HepG2 (cell line): ENCODE data around the gene MIX23. TPM values are rescaled to one million over a fixed set of nuclear protein-coding genes. Genes with fewer than 3 reads are reported as not detected.

Experiments used
- ATAC-seq: fragments of 200-7000 bp; cut with Tn5 transposase; 3 replicates; pipeline ENCODE4 v1.9.1; 2020; ENCODE audit warnings: mild to moderate bottlenecking, moderate library complexity
- BruUV-seq: library from RNA; stranded (reverse); fragments of 400-500 nt; replicated peaks from 2 replicates; lab custom pipeline; 2021; lab: Mats Ljungman, UMichigan
- CTCF ChIA-PET: fragments of 300-600 bp; formaldehyde crosslinking; extraction: SDS; loops from one replicate; lab custom pipeline; 2021; ENCODE audit warnings: low total read pairs, inconsistent platforms, low intra/inter-chr PET ratio; lab: Yijun Ruan, JAX
- POLR2A ChIA-PET: fragments of 350-600 bp; sonication (Branson Sonifier 250); formaldehyde crosslinking; loops from one replicate; lab custom pipeline; 2020; ENCODE audit warnings: antibody characterized with exemption, inconsistent platforms; lab: Yijun Ruan, JAX
- DNase-seq: peaks from one replicate; pipeline ENCODE4 v3.0.0-alpha.2; 2015; ENCODE audit warnings: low spot score
- FAIRE-seq: peaks from 3 replicates; lab custom pipeline; 2011; peaks lifted over from hg19 to GRCh38; lab: Jason Lieb, UNC
- H2AFZ ChIP-seq: one replicate; pipeline ENCODE4 v1.6.1; 2011; ENCODE audit warnings: low read length, inconsistent platforms
- H3K27ac ChIP-seq: fragments of 300-600 bp; 3 replicates; pipeline ENCODE4 v1.8.0; 2011; ENCODE audit warnings: mixed run types, mild to moderate bottlenecking, mixed read lengths, low read length, inconsistent platforms; ENCODE audit not compliant: insufficient read depth; ENCODE audit errors: extremely low read length
- H3K27me3 ChIP-seq, 2 experiments: fragments of 200-600 bp in 1 of 2; 2 replicates in 1 of 2; 3 replicates in 1 of 2; pipeline versions ENCODE4 v1.6.0 to v1.8.0; 2011; ENCODE audit warnings: low read length in 2 of 2, mild to moderate bottlenecking in 2 of 2, moderate library complexity in 2 of 2, inconsistent platforms in 1 of 2; ENCODE audit not compliant: insufficient read depth in 2 of 2, control insufficient read depth in 1 of 2
- H3K36me3 ChIP-seq, 2 experiments: fragments of 200-600 bp in 1 of 2; replicated peaks in 1 of 2; 2 replicates in 1 of 2; 3 replicates in 1 of 2; pipeline versions ENCODE4 v1.5.1 to v1.8.0; 2011; ENCODE audit warnings: low read length in 2 of 2, inconsistent platforms in 1 of 2; ENCODE audit not compliant: insufficient read depth in 2 of 2, control insufficient read depth in 1 of 2
- H3K4me1 ChIP-seq: 2 replicates; pipeline ENCODE4 v1.5.1; 2012; ENCODE audit warnings: low read length, inconsistent platforms; ENCODE audit not compliant: insufficient read depth
- H3K4me2 ChIP-seq: 2 replicates; pipeline ENCODE4 v1.6.0; 2011; ENCODE audit warnings: low read depth, low read length, inconsistent platforms
- H3K4me3 ChIP-seq, 3 experiments: fragments of 200-600 bp in 1 of 3; sonication (generic), shearing (Covaris generic) in 1 of 3; replicated peaks in 1 of 3; 2 replicates each; pipeline ENCODE4 v1.5.1; 2011 to 2016; ENCODE audit warnings: low read length in 3 of 3, inconsistent platforms in 2 of 3, low read depth in 2 of 3, mild to moderate bottlenecking in 2 of 3, control low read depth in 1 of 3, mixed read lengths in 1 of 3; ENCODE audit not compliant: insufficient read depth in 1 of 3
- H3K79me2 ChIP-seq: one replicate; pipeline ENCODE4 v1.6.1; 2011; ENCODE audit warnings: low read length, inconsistent platforms; ENCODE audit not compliant: insufficient read depth
- H3K9ac ChIP-seq: 2 replicates; pipeline ENCODE4 v1.6.0; 2011; ENCODE audit warnings: mild to moderate bottlenecking, low read depth, low read length, inconsistent platforms; ENCODE audit not compliant: insufficient read depth
- H3K9me3 ChIP-seq: 2 replicates; pipeline ENCODE4 v1.5.1; 2012; ENCODE audit warnings: mild to moderate bottlenecking, low read length
- H4K20me1 ChIP-seq: 2 replicates; pipeline ENCODE4 v1.6.0; 2011; ENCODE audit warnings: inconsistent platforms, mild to moderate bottlenecking, low read length, moderate library complexity; ENCODE audit not compliant: insufficient read depth
- ATF2 ChIP-seq: sonication (generic); formaldehyde crosslinking; IDR thresholded peaks from 2 replicates; pipeline ENCODE4 v1.4.0; 2020; ENCODE audit warnings: missing genetic modification reagents
- ATF3 ChIP-seq: sonication (generic); formaldehyde crosslinking; IDR thresholded peaks from 2 replicates; pipeline ENCODE4 v1.4.0; 2020; ENCODE audit warnings: missing genetic modification reagents
- BORCS8-MEF2B ChIP-seq: sonication (generic); formaldehyde crosslinking; IDR thresholded peaks from 2 replicates; pipeline ENCODE4 v1.8.0; 2022; ENCODE audit warnings: mild to moderate bottlenecking, missing genetic modification reagents
- DRAP1 ChIP-seq: IDR thresholded peaks from 2 replicates; pipeline ENCODE4 v1.6.1; 2016; ENCODE audit warnings: missing genetic modification reagents, missing compliant biosample characterization
- FOSL2 ChIP-seq: sonication (generic); formaldehyde crosslinking; IDR thresholded peaks from 2 replicates; pipeline ENCODE4 v1.4.0; 2020; ENCODE audit warnings: missing genetic modification reagents
- FOXA3 ChIP-seq: IDR thresholded peaks from 2 replicates; pipeline ENCODE4 v1.6.1; 2016; ENCODE audit warnings: missing genetic modification reagents, missing compliant biosample characterization
- GATAD1 ChIP-seq: IDR thresholded peaks from 2 replicates; pipeline ENCODE4 v1.6.1; 2016; ENCODE audit warnings: missing genetic modification reagents, missing compliant biosample characterization
- GPN1 ChIP-seq: sonication (generic); formaldehyde crosslinking; IDR thresholded peaks from 2 replicates; pipeline ENCODE4 v1.5.1; 2020; ENCODE audit warnings: missing genetic modification reagents, borderline replicate concordance
- HNF4G ChIP-seq, 2 experiments: sonication (generic) in 1 of 2; formaldehyde crosslinking in 1 of 2; IDR thresholded peaks; 2 replicates each; pipeline versions ENCODE4 v1.4.0 to v1.6.1; 2011 to 2020; ENCODE audit warnings: borderline replicate concordance in 2 of 2, low read depth in 2 of 2, mild to moderate bottlenecking in 2 of 2, low read length in 1 of 2, missing genetic modification reagents in 1 of 2, moderate library complexity in 1 of 2
- KDM4B ChIP-seq: sonication (generic); formaldehyde crosslinking; IDR thresholded peaks from 2 replicates; pipeline ENCODE4 v1.4.0; 2020; ENCODE audit warnings: missing genetic modification reagents
- MAFF ChIP-seq: IDR thresholded peaks from 2 replicates; pipeline ENCODE4 v1.6.1; 2011; ENCODE audit warnings: low read depth, low read length, improper control_type of control experiment
- MAFK ChIP-seq, 2 experiments: IDR thresholded peaks in 1 of 2; conservative IDR thresholded peaks in 1 of 2; 2 replicates each; pipeline ENCODE4 v1.6.1; 2011; ENCODE audit warnings: improper control_type of control experiment in 2 of 2, low read length in 2 of 2
- MTA1 ChIP-seq: sonication (generic); formaldehyde crosslinking; IDR thresholded peaks from 2 replicates; pipeline ENCODE4 v1.4.0; 2020; ENCODE audit warnings: missing genetic modification reagents, mild to moderate bottlenecking, borderline replicate concordance
- NFE2L2 ChIP-seq: fragments of 150-350 bp; IDR thresholded peaks from 2 replicates; pipeline ENCODE4 v1.6.1; 2014; ENCODE audit warnings: low read length
- RBM22 ChIP-seq: fragments of 200-400 bp; formaldehyde crosslinking; optimal IDR thresholded peaks from 2 replicates; pipeline ENCODE3; 2017; ENCODE audit warnings: mild to moderate bottlenecking, low read length, moderate library complexity
- SOX13 ChIP-seq, 3 experiments: fragments of 450-650 bp in 1 of 3; sonication (generic) in 1 of 3; formaldehyde crosslinking in 1 of 3; IDR thresholded peaks in 2 of 3; conservative IDR thresholded peaks in 1 of 3; 2 replicates each; pipeline versions ENCODE4 v1.5.0 to v1.6.1; 2016 to 2020; ENCODE audit warnings: antibody characterized with exemption in 1 of 3, mild to moderate bottlenecking in 1 of 3, missing compliant biosample characterization in 1 of 3, missing genetic modification reagents in 1 of 3, moderate library complexity in 1 of 3
- SOX5 ChIP-seq: IDR thresholded peaks from 2 replicates; pipeline ENCODE4 v1.6.1; 2016; ENCODE audit warnings: borderline replicate concordance
- TBX3 ChIP-seq: fragments of 450-650 bp; IDR thresholded peaks from 2 replicates; pipeline ENCODE4 v1.6.1; 2017; ENCODE audit warnings: antibody characterized with exemption, mild to moderate bottlenecking, inconsistent platforms, borderline replicate concordance
- TRIM24 ChIP-seq: sonication (generic); formaldehyde crosslinking; IDR thresholded peaks from 2 replicates; pipeline ENCODE4 v1.8.0; 2022; ENCODE audit warnings: mild to moderate bottlenecking, missing genetic modification reagents
- U2AF2 ChIP-seq: fragments of 200-400 bp; formaldehyde crosslinking; IDR thresholded peaks from 2 replicates; pipeline ENCODE4 v1.6.1; 2017; ENCODE audit warnings: low read depth, mild to moderate bottlenecking, low read length
- ZNF441 ChIP-seq: sonication (generic); formaldehyde crosslinking; IDR thresholded peaks from 2 replicates; pipeline ENCODE4 v1.7.0; 2021; ENCODE audit warnings: missing genetic modification reagents, borderline replicate concordance
- ZSCAN21 ChIP-seq: sonication (generic); formaldehyde crosslinking; IDR thresholded peaks from 2 replicates; pipeline ENCODE4 v1.8.0; 2022; ENCODE audit warnings: mild to moderate bottlenecking, missing genetic modification reagents, moderate library complexity, borderline replicate concordance
- WGBS: methylation state at CpG from one replicate; pipeline ENCODE4 v1.1.6; 2017; ENCODE audit warnings: low lambda C conversion rate; 5-methylcytosine and 5-hydroxymethylcytosine counted together
- in situ Hi-C: cut with HindIII; loops from 2 replicates; pipeline ENCODE4 v1.10.0; 2017; ENCODE audit warnings: low pct_unique_long_range_greater_than_20kb; ENCODE audit not compliant: extremely low pct_ligation_motif_present
- intact Hi-C: fragments of 100-400 bp; cut with micrococcal nuclease; formaldehyde crosslinking; loops from one replicate; pipeline ENCODE4 v1.10.0; 2022; ENCODE audit not compliant: unreplicated experiment
- polyA plus RNA-seq, 8 experiments: library from polyadenylated mRNA; depleted of rRNA in 3 of 8; stranded (reverse) in 7 of 8; unstranded in 1 of 8; fragments of >200 nt; fragmentation: Illumina TruSeq in 4 of 8; extraction: Trizol in 4 of 8; gene quantifications; 2 replicates each; pipeline versions ENCODE4 v1.2.1 to v1.2.3, GENCODE V29; 2011 to 2016; ENCODE audit warnings: low read depth in 4 of 8, missing spikeins in 1 of 8, mixed read lengths in 1 of 8; ENCODE audit not compliant: insufficient read depth in 1 of 8
- total RNA-seq, 5 experiments: library from RNA; depleted of rRNA; stranded (reverse); fragments of >200 nt; fragmentation: Illumina TruSeq; extraction: Trizol; gene quantifications; 2 replicates each; pipeline ENCODE4 v1.2.3, GENCODE V29; 2016; ENCODE audit warnings: low read depth in 1 of 5

The MIX23 gene
- total and polyA plus RNA-seq, 2 of the 13 experiments (the other 11 are each of a cell fraction or from before 2014, with no cell fraction given): 20.0 to 152 TPM

GRCh38 chr3:122366379-122366749 lies 16.7 kb downstream of the MIX23 start:
- in situ Hi-C loops: no loop called here
- DNase-seq: peak; percentile 67
- peak overlapping the region; percentile 28; the same call in 1 of the 2 replicates for H3K9ac ChIP-seq
- H3K79me2 ChIP-seq: peaks cover 5% of the 10 kb centered on the region
- peak; percentile 34 for ATAC-seq
- no peak for FAIRE-seq
- no TSS peak for BruUV-seq
- H3K36me3 ChIP-seq: peaks cover 12 to 49% of the 10 kb centered on the region in 2 experiments
- H3K4me2 ChIP-seq: peak overlapping the region; percentile 64
- CTCF ChIA-PET: no interaction called here
- H4K20me1 ChIP-seq: no peaks in the 10 kb centered on the region
- peak overlapping the region; percentile 96 for H3K27ac ChIP-seq
- H3K4me3 ChIP-seq: peak overlapping the region in 1 of 3 experiments; percentile 39; a peak in 2 of 6 replicates
- intact Hi-C loops: no loop called here
- no peaks in the 10 kb centered on the region for H3K9me3 ChIP-seq
- no peak overlapping the region for H2AFZ ChIP-seq
- WGBS: 44% methylated on average over 5 of the region's 5 CpGs
- no peaks in the 10 kb centered on the region for H3K27me3 ChIP-seq
- peaks cover 76% of the 10 kb centered on the region for H3K4me1 ChIP-seq
- POLR2A ChIA-PET: interaction anchor here (0.8 to 7.8 kb wide), 4 partner anchors 11 to 50 kb away, joined by 3 to 103 read pairs (median 10); partner anchors contain the start of genes FAM162A, MIX23 and WDR5B
- peak; percentile 42; the same call in 1 of the 2 replicates for TF ChIP-seq ATF3 (CRISPR knock-in tag)
- TF ChIP-seq GATAD1 (CRISPR knock-in tag): no peak
- 0 out of 2 replicates have a peak, but pooled peaks have one; percentile 28 for TF ChIP-seq TBX3
- no peak for TF ChIP-seq DRAP1 (CRISPR knock-in tag)
- no peak for TF ChIP-seq GPN1 (CRISPR knock-in tag)
- peak; percentile 35; the same call in 1 of the 2 replicates for TF ChIP-seq SOX5 (CRISPR knock-in tag)
- TF ChIP-seq ZSCAN21: no peak
- TF ChIP-seq U2AF2: no peak
- no peak for TF ChIP-seq MTA1
- TF ChIP-seq FOSL2 (CRISPR knock-in tag): peak; percentile 63
- TF ChIP-seq HNF4G (IDR thresholded peaks at IDR 0.05; ENCODE audit: borderline replicate concordance, low read depth, low read length): 0 out of 2 replicates have a peak, but pooled peaks have one; percentile 6
- no peak for TF ChIP-seq HNF4G (CRISPR knock-in tag; IDR thresholded peaks at IDR 0.05; ENCODE audit: borderline replicate concordance, low read depth)
- TF ChIP-seq TRIM24 (CRISPR knock-in tag): no peak
- TF ChIP-seq NFE2L2: peak; percentile 75
- TF ChIP-seq MAFK (conservative IDR thresholded peaks at IDR 0.05 in 1 of 2, IDR thresholded peaks at IDR 0.05 in 1 of 2; ENCODE audit: low read length in 2 of 2): peak; percentile 67 to 68; a peak in 3 of 4 replicates
- TF ChIP-seq KDM4B: no peak
- TF ChIP-seq FOXA3 (CRISPR knock-in tag): peak; percentile 20; the same call in 1 of the 2 replicates
- peak; percentile 65 for TF ChIP-seq MAFF
- no peak for TF ChIP-seq ZNF441 (CRISPR knock-in tag)
- no peak for TF ChIP-seq SOX13 (IDR thresholded peaks at IDR 0.05)
- 0 out of 4 replicates have a peak, but pooled peaks of 1 of the 2 experiments have one; percentile 5 for TF ChIP-seq SOX13 (CRISPR knock-in tag; conservative IDR thresholded peaks at IDR 0.05 in 1 of 2, IDR thresholded peaks at IDR 0.05 in 1 of 2)
- 0 out of 2 replicates have a peak, but pooled peaks have one; percentile 4 for TF ChIP-seq BORCS8-MEF2B
- TF ChIP-seq RBM22: peak; percentile 17
- TF ChIP-seq ATF2: no peak
